Measurements from ENCODE around the gene ZBTB46. TPM values are rescaled to one million over a fixed set of nuclear protein-coding genes. Genes with fewer than 3 reads are reported as not detected.
"Not testable (repeated sequence)": the region's sequence is repeated elsewhere in the genome, so short reads cannot be mapped to it uniquely, and the experiment has no call there.

ZBTB46 gene
- total RNA-seq, 2 experiments from 2014 or later: 0.67 to 1.3 TPM

DNA sequence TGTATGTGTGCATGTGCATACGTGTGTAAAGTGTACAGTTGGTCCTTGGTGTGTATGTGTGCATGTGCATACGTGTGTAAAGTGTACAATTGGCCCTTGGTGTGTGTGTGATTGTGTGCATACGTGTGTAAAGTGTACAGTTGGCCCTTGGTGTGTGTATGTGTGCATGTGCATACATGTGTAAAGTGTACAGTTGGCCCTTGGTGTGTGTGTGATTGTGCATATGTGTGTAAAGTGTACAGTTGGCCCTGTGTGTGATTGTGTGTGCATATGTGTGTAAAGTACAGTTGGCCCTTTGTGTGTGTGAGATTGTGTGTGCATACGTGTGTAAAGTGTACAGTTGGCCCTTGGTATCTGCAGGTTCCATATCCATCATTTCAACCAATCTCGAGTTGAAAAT lies 99.7 kb downstream of the ZBTB46 start:
- H3K9me3 ChIP-seq (ENCODE audit: low read length): peaks cover 7% of the 10 kb centered on the region; the same call in 1 of the 2 replicates
- H3K79me2 ChIP-seq (ENCODE audit: insufficient read depth, low read depth, low read length): peaks cover 25% of the 10 kb centered on the region
- peaks cover 61% of the 10 kb centered on the region for H3K36me3 ChIP-seq (ENCODE audit: insufficient read depth, low read length)
- TF ChIP-seq, protein P1, sequence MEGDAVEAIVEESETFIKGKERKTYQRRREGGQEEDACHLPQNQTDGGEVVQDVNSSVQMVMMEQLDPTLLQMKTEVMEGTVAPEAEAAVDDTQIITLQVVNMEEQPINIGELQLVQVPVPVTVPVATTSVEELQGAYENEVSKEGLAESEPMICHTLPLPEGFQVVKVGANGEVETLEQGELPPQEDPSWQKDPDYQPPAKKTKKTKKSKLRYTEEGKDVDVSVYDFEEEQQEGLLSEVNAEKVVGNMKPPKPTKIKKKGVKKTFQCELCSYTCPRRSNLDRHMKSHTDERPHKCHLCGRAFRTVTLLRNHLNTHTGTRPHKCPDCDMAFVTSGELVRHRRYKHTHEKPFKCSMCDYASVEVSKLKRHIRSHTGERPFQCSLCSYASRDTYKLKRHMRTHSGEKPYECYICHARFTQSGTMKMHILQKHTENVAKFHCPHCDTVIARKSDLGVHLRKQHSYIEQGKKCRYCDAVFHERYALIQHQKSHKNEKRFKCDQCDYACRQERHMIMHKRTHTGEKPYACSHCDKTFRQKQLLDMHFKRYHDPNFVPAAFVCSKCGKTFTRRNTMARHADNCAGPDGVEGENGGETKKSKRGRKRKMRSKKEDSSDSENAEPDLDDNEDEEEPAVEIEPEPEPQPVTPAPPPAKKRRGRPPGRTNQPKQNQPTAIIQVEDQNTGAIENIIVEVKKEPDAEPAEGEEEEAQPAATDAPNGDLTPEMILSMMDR (conservative IDR thresholded peaks at IDR 0.05; ENCODE audit: low read length): no peak
- TF ChIP-seq EZH2phosphoT487 (IDR thresholded peaks at IDR 0.05; ENCODE audit: borderline replicate concordance, low read depth, low read length): no peak
- peak overlapping the region; percentile 77 for H3K4me2 ChIP-seq (ENCODE audit: low read length)
- peaks cover 77% of the 10 kb centered on the region for H3K4me1 ChIP-seq (ENCODE audit: insufficient read depth, low read length, poor library complexity, severe bottlenecking)
- intact Hi-C loops (cut with micrococcal nuclease; ENCODE audit: unreplicated experiment): no loop called here
- H3K9me2 ChIP-seq (ENCODE audit: insufficient read depth, low read length): no peaks in the 10 kb centered on the region
- ChIA-PET CTCF (ENCODE audit: unreplicated experiment) (no interaction called here), POLR2A (no interaction called here)
- no peaks in the 10 kb centered on the region for H4K20me1 ChIP-seq (ENCODE audit: insufficient read depth, low read length)
- H2AFZ ChIP-seq (ENCODE audit: low read length): no peak overlapping the region
- peak overlapping the region; percentile 97 for H3K27ac ChIP-seq (ENCODE audit: low read depth, low read length, poor library complexity, severe bottlenecking)
- H3K4me3 ChIP-seq (ENCODE audit: low read depth, low read length, poor library complexity, severe bottlenecking): peak overlapping the region; percentile 55
- DNase-seq (ENCODE audit: low spot score): no peak
- BruUV-seq (replicated peaks): no TSS peak

DNA sequence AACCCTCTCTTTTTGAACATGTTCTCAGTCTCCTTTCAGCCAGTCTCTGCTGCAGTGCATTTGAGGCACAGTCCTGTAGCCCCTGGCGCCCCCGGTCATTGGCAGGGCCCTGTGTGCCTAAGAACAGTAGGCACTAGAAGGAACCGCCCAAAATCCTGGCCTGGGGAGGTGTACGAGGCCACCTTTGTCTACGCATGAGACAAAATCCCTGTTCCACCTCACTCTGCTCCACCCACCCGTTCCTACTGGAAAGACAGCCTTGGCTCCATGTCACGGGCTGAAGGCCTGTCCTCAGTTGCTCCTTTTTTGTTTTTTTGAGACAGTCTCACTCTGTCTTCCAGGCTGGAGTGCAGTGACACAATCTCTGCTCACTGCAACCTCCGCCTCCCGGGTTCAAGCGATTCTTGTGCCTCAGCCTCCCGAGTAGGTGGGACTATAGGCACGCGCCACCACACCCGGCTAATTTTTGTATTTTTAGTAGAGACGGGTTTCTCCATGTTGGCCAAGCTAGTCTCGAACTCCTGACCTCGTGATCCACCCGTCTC lies 100.8 kb downstream of the ZBTB46 start:
- Histone ChIP-seq H3K36me3 (ENCODE audit: insufficient read depth, low read length) (peaks cover 65% of the 10 kb centered on the region), H3K27ac (ENCODE audit: low read depth, low read length, poor library complexity, severe bottlenecking) (peak overlapping the region; percentile 97), H3K4me2 (ENCODE audit: low read length) (peak overlapping the region; percentile 77), H3K9me3 (ENCODE audit: low read length) (peaks cover 18% of the 10 kb centered on the region), H3K79me2 (ENCODE audit: insufficient read depth, low read depth, low read length) (peaks cover 36% of the 10 kb centered on the region), H3K4me1 (ENCODE audit: insufficient read depth, low read length, poor library complexity, severe bottlenecking) (peaks cover 67% of the 10 kb centered on the region), H3K4me3 (ENCODE audit: low read depth, low read length, poor library complexity, severe bottlenecking) (peak overlapping the region; percentile 31)
- BruUV-seq (replicated peaks); H4K20me1 ChIP-seq (ENCODE audit: insufficient read depth, low read length); H3K9me2 ChIP-seq (ENCODE audit: insufficient read depth, low read length); H2AFZ ChIP-seq (ENCODE audit: low read length); DNase-seq (ENCODE audit: low spot score); CTCF ChIA-PET (ENCODE audit: unreplicated experiment); POLR2A ChIA-PET; intact Hi-C loops (cut with micrococcal nuclease; ENCODE audit: unreplicated experiment): not testable (repeated sequence)

DNA sequence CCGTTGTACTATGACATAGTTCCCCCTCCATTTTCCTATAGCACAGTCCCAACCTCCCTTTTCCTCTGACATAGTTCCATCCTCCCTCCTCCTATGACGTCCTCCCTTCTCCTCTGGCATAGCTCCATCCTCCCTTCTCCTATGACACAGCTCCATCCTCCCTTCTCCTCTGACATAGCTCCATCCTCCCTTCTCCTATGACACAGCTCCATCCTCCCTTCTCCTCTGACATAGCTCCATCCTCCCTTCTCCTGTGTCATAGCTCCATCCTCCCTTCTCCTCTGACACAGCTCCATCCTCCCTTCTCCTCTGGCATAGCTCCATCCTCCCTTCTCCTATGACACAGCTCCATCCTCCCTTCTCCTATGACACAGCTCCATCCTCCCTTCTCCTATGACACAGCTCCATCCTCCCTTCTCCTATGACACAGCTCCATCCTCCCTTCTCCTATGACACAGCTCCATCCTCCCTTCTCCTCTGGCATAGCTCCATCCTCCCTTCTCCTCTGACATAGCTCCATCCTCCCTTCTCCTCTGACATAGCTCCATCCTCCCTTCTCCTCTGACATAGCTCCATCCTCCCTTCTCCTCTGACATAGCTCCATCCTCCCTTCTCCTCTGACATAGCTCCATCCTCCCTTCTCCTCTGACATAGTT lies 108.0 kb downstream of the ZBTB46 start:
- H3K27ac ChIP-seq (ENCODE audit: low read depth, low read length, poor library complexity, severe bottlenecking); H3K4me3 ChIP-seq (ENCODE audit: low read depth, low read length, poor library complexity, severe bottlenecking); intact Hi-C loops (cut with micrococcal nuclease; ENCODE audit: unreplicated experiment); H3K4me2 ChIP-seq (ENCODE audit: low read length); BruUV-seq (replicated peaks); H2AFZ ChIP-seq (ENCODE audit: low read length); H3K9me2 ChIP-seq (ENCODE audit: insufficient read depth, low read length); DNase-seq (ENCODE audit: low spot score); H4K20me1 ChIP-seq (ENCODE audit: insufficient read depth, low read length): not testable (repeated sequence)
- Histone ChIP-seq H3K79me2 (ENCODE audit: insufficient read depth, low read depth, low read length) (peaks cover 56% of the 10 kb centered on the region; the same call in 1 of the 2 replicates), H3K36me3 (ENCODE audit: insufficient read depth, low read length) (peaks cover 90% of the 10 kb centered on the region), H3K4me1 (ENCODE audit: insufficient read depth, low read length, poor library complexity, severe bottlenecking) (peaks cover 17% of the 10 kb centered on the region), H3K9me3 (ENCODE audit: low read length) (peaks cover 37% of the 10 kb centered on the region)
- ChIA-PET POLR2A (interaction anchor here (0.6 to 1.2 kb wide), 2 partner anchors 10 to 15 kb away, joined by 3 read pairs; no protein-coding TSS in a partner anchor), CTCF (ENCODE audit: unreplicated experiment) (interaction anchor here (0.7 kb wide), 2 partner anchors 62 to 174 kb away, joined by 3 to 5 read pairs; no protein-coding TSS in a partner anchor)

Data from OCI-LY7 (cell line).